WTC11 (cell line): ENCODE data around the gene CEP120.

Experiments used
- ELF4 ChIP-seq: sonication (generic); formaldehyde crosslinking; IDR thresholded peaks from 2 replicates; pipeline ENCODE4 v1.8.1; 2022; ENCODE audit warnings: low read depth, mild to moderate bottlenecking, moderate library complexity, missing genetic modification reagents
- EMX1 ChIP-seq: fragments of 250-450 bp; sonication (Bioruptor Pico); IDR thresholded peaks from 2 replicates; pipeline ENCODE4 v1.8.0; 2021; ENCODE audit warnings: mild to moderate bottlenecking
- NR2C2 ChIP-seq: sonication (generic); formaldehyde crosslinking; IDR thresholded peaks from 2 replicates; pipeline ENCODE4 v1.8.0; 2022; ENCODE audit warnings: mild to moderate bottlenecking, missing genetic modification reagents
- TF ChIP-seq, protein P1 (sequence below): sonication (generic); formaldehyde crosslinking; IDR thresholded peaks from 2 replicates; pipeline ENCODE4 v1.8.1; 2022; ENCODE audit warnings: mild to moderate bottlenecking, moderate library complexity, missing genetic modification reagents
- TF ChIP-seq, protein P2 (sequence below): fragments of 200-600 bp; IDR thresholded peaks from 2 replicates; pipeline ENCODE4 v1.8.0; 2022; ENCODE audit warnings: antibody characterized with exemption
- TF ChIP-seq, protein P3 (sequence below): fragments of 250-450 bp; sonication (Bioruptor Pico); IDR thresholded peaks from 2 replicates; pipeline ENCODE4 v1.9.0; 2021; ENCODE audit warnings: mild to moderate bottlenecking
- TF ChIP-seq, protein P4 (sequence below): sonication (generic); formaldehyde crosslinking; IDR thresholded peaks from 2 replicates; pipeline ENCODE4 v1.8.1; 2022; ENCODE audit warnings: mild to moderate bottlenecking, missing genetic modification reagents, moderate library complexity, borderline replicate concordance
- TF ChIP-seq, protein P5 (sequence below): sonication (generic); formaldehyde crosslinking; IDR thresholded peaks from 2 replicates; pipeline ENCODE4 v1.8.1; 2023; ENCODE audit warnings: mild to moderate bottlenecking, moderate library complexity, missing genetic modification reagents
- TF ChIP-seq, protein P6 (sequence below): sonication (generic); formaldehyde crosslinking; IDR thresholded peaks from 2 replicates; pipeline ENCODE4 v1.8.1; 2022; ENCODE audit warnings: low read depth, missing genetic modification reagents, borderline replicate concordance
- TF ChIP-seq, protein P7 (sequence below): sonication (generic); formaldehyde crosslinking; IDR thresholded peaks from 2 replicates; pipeline ENCODE4 v1.8.0; 2022; ENCODE audit warnings: mild to moderate bottlenecking, missing genetic modification reagents
- TF ChIP-seq, protein P8 (sequence below): fragments of 250-450 bp; sonication (Bioruptor Pico); IDR thresholded peaks from 2 replicates; pipeline ENCODE4 v1.9.0; 2021; ENCODE audit warnings: mild to moderate bottlenecking

DNA sequence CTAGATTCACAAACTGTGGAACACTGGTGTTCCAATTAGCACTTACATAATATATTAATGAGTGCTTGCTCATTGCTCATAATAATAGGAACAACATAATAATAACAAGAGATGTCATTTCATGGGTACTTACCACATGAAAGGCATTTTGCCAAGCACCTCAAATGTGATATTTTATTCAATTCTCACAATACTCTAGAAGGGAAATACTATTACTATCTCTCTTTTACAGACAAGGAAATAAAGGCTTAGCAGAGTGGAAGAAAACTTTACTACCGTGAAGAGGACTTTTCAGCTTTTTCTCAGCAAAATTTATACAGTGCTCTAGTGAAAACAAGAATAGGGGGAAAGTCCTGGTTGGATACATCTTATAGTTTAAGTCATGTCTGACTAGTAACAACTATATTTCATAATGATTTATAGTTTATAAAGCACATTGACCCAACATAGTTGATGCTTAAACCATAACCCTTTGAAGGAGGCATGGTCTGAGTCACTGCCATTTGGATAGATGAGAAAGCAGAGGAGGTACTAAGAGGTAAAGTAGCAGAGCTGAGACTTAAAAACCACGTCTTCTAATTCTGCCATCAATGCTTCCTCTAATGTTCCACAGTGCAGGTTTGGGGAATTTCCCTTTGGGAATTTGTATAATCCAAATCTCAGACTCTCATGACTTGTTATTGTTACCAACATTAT is 124.7 kb downstream of the CEP120 start:
- TF ChIP-seq, protein P1, sequence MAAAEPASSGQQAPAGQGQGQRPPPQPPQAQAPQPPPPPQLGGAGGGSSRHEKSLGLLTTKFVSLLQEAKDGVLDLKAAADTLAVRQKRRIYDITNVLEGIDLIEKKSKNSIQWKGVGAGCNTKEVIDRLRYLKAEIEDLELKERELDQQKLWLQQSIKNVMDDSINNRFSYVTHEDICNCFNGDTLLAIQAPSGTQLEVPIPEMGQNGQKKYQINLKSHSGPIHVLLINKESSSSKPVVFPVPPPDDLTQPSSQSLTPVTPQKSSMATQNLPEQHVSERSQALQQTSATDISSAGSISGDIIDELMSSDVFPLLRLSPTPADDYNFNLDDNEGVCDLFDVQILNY (CRISPR knock-in tag): no peak
- TF ChIP-seq NR2C2 (CRISPR knock-in tag) (no peak), ELF4 (no peak), EMX1 (CRISPR knock-in tag) (no peak)
- TF ChIP-seq, protein P2, sequence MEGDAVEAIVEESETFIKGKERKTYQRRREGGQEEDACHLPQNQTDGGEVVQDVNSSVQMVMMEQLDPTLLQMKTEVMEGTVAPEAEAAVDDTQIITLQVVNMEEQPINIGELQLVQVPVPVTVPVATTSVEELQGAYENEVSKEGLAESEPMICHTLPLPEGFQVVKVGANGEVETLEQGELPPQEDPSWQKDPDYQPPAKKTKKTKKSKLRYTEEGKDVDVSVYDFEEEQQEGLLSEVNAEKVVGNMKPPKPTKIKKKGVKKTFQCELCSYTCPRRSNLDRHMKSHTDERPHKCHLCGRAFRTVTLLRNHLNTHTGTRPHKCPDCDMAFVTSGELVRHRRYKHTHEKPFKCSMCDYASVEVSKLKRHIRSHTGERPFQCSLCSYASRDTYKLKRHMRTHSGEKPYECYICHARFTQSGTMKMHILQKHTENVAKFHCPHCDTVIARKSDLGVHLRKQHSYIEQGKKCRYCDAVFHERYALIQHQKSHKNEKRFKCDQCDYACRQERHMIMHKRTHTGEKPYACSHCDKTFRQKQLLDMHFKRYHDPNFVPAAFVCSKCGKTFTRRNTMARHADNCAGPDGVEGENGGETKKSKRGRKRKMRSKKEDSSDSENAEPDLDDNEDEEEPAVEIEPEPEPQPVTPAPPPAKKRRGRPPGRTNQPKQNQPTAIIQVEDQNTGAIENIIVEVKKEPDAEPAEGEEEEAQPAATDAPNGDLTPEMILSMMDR: no peak
- TF ChIP-seq, protein P3, sequence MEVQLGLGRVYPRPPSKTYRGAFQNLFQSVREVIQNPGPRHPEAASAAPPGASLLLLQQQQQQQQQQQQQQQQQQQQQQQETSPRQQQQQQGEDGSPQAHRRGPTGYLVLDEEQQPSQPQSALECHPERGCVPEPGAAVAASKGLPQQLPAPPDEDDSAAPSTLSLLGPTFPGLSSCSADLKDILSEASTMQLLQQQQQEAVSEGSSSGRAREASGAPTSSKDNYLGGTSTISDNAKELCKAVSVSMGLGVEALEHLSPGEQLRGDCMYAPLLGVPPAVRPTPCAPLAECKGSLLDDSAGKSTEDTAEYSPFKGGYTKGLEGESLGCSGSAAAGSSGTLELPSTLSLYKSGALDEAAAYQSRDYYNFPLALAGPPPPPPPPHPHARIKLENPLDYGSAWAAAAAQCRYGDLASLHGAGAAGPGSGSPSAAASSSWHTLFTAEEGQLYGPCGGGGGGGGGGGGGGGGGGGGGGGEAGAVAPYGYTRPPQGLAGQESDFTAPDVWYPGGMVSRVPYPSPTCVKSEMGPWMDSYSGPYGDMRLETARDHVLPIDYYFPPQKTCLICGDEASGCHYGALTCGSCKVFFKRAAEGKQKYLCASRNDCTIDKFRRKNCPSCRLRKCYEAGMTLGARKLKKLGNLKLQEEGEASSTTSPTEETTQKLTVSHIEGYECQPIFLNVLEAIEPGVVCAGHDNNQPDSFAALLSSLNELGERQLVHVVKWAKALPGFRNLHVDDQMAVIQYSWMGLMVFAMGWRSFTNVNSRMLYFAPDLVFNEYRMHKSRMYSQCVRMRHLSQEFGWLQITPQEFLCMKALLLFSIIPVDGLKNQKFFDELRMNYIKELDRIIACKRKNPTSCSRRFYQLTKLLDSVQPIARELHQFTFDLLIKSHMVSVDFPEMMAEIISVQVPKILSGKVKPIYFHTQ (CRISPR knock-in tag): no peak
- TF ChIP-seq, protein P4, sequence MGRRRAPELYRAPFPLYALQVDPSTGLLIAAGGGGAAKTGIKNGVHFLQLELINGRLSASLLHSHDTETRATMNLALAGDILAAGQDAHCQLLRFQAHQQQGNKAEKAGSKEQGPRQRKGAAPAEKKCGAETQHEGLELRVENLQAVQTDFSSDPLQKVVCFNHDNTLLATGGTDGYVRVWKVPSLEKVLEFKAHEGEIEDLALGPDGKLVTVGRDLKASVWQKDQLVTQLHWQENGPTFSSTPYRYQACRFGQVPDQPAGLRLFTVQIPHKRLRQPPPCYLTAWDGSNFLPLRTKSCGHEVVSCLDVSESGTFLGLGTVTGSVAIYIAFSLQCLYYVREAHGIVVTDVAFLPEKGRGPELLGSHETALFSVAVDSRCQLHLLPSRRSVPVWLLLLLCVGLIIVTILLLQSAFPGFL (CRISPR knock-in tag): no peak
- TF ChIP-seq, protein P5, sequence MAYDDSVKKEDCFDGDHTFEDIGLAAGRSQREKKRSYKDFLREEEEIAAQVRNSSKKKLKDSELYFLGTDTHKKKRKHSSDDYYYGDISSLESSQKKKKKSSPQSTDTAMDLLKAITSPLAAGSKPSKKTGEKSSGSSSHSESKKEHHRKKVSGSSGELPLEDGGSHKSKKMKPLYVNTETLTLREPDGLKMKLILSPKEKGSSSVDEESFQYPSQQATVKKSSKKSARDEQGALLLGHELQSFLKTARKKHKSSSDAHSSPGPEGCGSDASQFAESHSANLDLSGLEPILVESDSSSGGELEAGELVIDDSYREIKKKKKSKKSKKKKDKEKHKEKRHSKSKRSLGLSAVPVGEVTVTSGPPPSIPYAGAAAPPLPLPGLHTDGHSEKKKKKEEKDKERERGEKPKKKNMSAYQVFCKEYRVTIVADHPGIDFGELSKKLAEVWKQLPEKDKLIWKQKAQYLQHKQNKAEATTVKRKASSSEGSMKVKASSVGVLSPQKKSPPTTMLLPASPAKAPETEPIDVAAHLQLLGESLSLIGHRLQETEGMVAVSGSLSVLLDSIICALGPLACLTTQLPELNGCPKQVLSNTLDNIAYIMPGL (CRISPR knock-in tag): no peak
- TF ChIP-seq, protein P6, sequence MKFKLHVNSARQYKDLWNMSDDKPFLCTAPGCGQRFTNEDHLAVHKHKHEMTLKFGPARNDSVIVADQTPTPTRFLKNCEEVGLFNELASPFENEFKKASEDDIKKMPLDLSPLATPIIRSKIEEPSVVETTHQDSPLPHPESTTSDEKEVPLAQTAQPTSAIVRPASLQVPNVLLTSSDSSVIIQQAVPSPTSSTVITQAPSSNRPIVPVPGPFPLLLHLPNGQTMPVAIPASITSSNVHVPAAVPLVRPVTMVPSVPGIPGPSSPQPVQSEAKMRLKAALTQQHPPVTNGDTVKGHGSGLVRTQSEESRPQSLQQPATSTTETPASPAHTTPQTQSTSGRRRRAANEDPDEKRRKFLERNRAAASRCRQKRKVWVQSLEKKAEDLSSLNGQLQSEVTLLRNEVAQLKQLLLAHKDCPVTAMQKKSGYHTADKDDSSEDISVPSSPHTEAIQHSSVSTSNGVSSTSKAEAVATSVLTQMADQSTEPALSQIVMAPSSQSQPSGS (CRISPR knock-in tag): no peak
- TF ChIP-seq, protein P7, sequence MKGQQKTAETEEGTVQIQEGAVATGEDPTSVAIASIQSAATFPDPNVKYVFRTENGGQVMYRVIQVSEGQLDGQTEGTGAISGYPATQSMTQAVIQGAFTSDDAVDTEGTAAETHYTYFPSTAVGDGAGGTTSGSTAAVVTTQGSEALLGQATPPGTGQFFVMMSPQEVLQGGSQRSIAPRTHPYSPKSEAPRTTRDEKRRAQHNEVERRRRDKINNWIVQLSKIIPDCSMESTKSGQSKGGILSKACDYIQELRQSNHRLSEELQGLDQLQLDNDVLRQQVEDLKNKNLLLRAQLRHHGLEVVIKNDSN: no peak
- TF ChIP-seq, protein P8, sequence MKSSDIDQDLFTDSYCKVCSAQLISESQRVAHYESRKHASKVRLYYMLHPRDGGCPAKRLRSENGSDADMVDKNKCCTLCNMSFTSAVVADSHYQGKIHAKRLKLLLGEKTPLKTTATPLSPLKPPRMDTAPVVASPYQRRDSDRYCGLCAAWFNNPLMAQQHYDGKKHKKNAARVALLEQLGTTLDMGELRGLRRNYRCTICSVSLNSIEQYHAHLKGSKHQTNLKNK (CRISPR knock-in tag): no peak
